CD4-positive, alpha-beta T cell treated with Interleukin-17A for 4 hours (primary cell): ENCODE measurements around the gene ZBP1.

ENCODE experiments used
- DNase-seq: peaks from one replicate; pipeline ENCODE4 v3.0.0-alpha.2; 2020; ENCODE audit warnings: mixed read lengths

Gene ZBP1

GRCh38 chr20:57568088-57568896 lies 51.9 kb downstream of the ZBP1 start:
- no peak for DNase-seq

DNA sequence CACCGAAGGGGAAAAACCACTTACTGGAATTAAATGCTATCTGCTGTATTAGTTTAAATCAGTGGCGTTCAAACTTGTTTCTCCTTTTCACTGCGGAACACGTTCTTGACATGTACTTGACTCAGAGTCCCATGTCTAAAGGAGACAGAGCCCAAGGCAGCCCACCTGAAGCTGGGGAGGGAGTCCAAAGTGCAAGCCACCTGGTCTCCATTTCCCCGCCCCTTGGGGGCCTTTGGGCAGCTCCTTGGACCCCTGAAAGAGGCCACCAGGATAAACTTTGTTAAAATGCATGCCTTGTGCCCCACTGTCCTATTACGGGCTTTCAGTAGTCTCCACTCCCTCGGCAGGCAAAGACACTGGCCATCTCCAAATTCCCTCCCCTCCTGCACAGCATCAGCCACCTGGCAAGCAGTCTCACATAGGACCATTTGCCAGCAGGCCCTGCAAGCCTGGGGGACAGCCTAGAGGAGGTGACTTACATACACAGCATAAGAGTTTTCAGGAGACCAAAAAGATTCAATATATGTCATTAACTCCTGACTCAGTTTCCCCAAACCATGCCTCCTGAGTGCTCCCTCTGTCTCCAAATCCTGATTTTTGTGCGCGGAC lies 52.7 kb downstream of the ZBP1 start:
- DNase-seq: no peak

DNA sequence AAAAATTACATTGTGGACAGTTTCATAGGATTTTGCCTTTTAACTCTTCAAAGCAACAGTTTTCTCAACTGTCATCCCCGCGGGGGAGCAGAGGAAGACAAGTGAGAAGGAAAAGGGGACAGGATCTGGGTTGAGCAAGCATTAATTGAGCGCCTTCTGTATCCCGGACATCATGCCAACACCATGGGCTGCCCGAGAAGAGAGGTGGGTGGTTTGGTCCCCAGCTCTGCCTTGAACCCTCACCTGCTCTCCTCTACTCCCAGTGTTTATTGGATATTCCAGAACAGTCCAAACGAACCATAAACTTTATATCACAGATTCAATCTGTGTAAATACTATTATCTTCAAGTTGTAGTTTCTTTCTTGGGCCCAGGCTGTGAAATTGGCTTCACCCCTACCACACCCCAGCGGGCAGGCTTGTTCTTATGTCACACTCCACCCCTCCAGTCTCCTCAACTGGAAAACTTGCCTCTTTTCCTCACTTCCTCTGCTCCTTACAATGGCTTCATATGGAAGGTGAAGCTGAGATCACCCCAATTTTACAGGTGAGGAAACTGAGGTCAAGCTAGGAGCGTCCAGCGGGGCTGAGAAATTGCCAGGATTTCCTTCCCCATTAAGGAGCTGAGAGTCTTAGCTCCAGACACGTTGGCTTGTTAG lies 53.3 kb downstream of the ZBP1 start:
- no peak for DNase-seq

GRCh38 chr20:57566399-57566798 lies 53.8 kb downstream of the ZBP1 start:
- DNase-seq: no peak

- no peak for DNase-seq
Observed at GRCh38 chr20:57564951-57565642, 55.1 kb downstream of the ZBP1 start.

DNA sequence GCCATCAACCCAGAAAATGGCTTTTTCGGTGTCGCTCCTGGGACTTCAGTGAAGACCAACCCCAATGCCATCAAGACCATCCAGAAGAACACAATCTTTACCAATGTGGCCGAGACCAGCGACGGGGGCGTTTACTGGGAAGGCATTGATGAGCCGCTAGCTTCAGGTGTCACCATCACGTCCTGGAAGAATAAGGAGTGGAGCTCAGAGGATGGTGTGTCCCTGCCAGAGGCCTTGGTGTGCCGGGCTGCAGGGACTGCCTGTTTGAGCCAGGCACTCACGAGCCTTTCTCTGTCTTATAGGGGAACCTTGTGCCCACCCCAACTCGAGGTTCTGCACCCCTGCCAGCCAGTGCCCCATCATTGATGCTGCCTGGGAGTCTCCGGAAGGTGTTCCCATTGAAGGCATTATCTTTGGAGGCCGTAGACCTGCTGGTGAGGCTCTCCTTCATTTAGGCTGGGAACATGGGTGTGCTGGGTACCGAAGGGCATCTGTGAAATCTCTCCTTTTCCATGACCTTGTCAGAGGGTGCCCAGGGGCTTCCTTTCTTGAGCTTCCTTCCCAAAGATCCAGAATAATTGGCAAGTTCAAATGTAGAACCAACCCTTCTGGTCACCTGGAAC lies 55.9 kb downstream of the ZBP1 start:
- DNase-seq: no peak

DNA sequence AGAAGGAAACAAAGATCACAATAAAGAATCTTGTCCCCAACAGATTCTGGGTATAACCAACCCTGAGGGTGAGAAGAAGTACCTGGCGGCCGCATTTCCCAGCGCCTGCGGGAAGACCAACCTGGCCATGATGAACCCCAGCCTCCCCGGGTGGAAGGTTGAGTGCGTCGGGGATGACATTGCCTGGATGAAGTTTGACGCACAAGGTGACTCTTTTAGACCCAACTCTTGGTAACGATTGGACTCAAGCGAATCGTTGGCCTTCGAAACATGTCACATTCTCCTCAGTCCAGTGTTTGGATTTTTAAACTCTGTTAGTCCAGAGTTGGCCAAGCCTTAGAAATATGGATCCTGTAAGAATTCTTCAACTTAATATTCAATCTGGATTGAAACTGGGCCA lies 56.7 kb downstream of the ZBP1 start:
- DNase-seq: no peak

- DNase-seq: no peak
Observed at GRCh38 chr20:57562541-57563465, 57.4 kb downstream of the ZBP1 start.

- DNase-seq: no peak
Observed at GRCh38 chr20:57561356-57562279, 58.6 kb downstream of the ZBP1 start.

DNA sequence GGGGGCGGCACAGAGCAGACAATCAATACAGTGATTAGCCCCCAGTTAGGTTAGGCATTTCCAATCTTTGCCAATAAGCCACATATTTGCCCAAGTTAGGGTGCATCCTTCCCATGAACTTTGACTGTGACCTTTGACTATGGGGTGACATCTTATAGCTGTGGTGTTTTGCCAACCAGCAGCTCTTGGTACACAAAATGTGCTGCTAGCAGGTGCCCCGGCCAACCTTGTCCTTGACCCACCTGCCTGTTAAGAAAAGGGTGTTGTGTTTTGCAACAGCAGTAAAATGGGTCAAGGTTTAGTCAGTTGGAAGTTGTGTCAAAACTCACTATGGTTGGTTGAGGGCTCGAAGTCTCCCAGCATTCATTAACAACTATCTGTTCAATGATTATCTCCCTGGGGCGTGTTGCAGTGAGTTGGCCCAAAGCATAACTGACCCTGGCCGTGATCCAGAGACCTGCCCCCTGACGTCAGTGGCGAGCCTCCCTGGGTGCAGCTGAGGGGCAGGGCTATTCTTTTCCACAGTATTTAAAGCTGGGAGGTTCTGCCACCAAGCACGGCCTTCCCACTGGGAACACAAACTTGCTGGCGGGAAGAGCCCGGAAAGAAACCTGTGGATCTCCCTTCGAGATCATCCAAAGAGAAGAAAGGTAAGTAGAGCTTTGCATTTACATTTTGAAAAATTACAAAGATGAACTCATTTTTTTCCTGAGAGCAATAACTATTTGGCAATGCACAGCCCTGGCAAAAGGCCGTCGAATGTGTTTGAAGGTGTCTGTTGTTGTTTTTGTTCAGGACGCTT lies 59.5 kb downstream of the ZBP1 start, which contains the start of gene PCK1:
Gene PCK1 (plus strand): TSS at position 557 of the 802 bp plus-strand sequence. CDS start 302 bp downstream, outside the sequence.
- DNase-seq: no peak

- DNase-seq: no peak
Observed at GRCh38 chr20:57559658-57560553, 60.3 kb downstream of the ZBP1 start.

DNA sequence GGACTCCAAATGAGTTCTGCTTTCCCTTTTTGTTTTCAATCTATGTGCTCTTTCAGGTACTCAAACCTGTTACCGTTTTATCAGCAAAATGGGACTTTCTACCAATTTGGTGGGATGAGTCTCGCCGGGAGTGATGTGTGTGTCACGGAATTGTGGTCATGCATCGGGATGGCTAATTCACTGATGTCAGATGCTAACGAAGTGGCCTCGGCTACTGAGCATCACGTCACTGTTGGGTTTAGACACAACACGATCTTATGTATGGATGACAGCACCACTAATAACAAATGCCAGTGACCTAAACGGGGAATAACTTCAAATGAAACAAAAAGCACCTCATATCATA lies 61.0 kb downstream of the ZBP1 start:
- DNase-seq: no peak

DNA sequence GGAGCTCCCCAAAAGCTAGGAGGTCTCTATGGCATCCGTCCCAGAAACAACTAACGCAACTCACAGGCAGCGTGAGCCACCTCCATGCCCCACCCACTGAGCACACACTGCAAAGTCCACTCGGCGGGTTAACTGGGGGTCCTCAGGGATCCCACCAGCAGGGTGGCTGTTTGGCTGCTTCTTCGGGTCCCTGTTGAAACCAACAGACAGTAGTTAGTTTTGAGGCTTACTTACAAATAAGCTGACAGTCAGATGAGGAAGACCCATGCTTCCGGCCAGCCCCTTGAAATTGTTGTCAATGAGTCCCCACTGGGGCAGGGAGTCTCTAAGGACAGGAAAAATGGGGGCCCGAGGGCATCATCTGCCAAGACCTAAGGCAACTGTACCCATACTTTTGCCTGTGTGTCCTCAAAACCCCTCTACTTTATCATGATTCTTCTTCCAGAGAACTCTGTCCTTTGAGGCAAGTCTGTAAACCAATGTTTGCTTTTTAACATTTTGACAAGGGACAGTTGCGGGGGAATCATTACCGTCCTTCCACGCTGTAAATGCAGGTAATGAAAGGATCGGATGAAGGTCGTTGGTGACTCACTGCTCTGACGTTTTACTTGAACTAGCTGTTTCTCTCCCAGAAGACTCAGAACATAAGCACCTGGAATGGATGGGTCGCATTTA lies 61.5 kb downstream of the ZBP1 start:
- no peak for DNase-seq

GRCh38 chr20:57557926-57558613 lies 62.2 kb downstream of the ZBP1 start:
- no peak for DNase-seq

GRCh38 chr20:57556980-57557274 lies 63.3 kb downstream of the ZBP1 start:
- no peak for DNase-seq

- DNase-seq: no peak
Observed at GRCh38 chr20:57555457-57556184, 64.6 kb downstream of the ZBP1 start.
